ENCODE results near the gene C22orf23.

The C22orf23 gene

GRCh38 chr22:37970864-37971263 is 17.5 kb upstream of the C22orf23 start:
- no peak for DNase-seq (ENCODE audit: extremely low spot score)
- ChIA-PET POLR2A (interaction anchor here (1.0 to 3.5 kb wide), 3 partner anchors 17 to 166 kb away, joined by 3 to 15 read pairs (median 5); partner anchors contain the start of genes C22orf23, MICALL1 and POLR2F), CTCF (interaction anchor here (0.9 kb wide), 1 partner anchor 133 kb away, joined by 3 read pairs; no protein-coding TSS in a partner anchor)
- TF ChIP-seq BHLHE40 (IDR thresholded peaks at IDR 0.05; ENCODE audit: borderline replicate concordance) (no peak), ARNT (IDR thresholded peaks at IDR 0.05) (no peak), SUZ12 (IDR thresholded peaks at IDR 0.05) (no peak), SP1 (IDR thresholded peaks at IDR 0.05) (no peak), ZNF384 (IDR thresholded peaks at IDR 0.05) (no peak), TARDBP (IDR thresholded peaks at IDR 0.05) (no peak), NFRKB (IDR thresholded peaks at IDR 0.05) (no peak), HDGF (IDR thresholded peaks at IDR 0.05; ENCODE audit: borderline replicate concordance) (no peak), L3MBTL2 (conservative IDR thresholded peaks at IDR 0.05) (no peak), CTBP1 (IDR thresholded peaks at IDR 0.05; ENCODE audit: borderline replicate concordance) (no peak), FOXA1 (IDR thresholded peaks at IDR 0.05) (no peak), FOXK2 (IDR thresholded peaks at IDR 0.05) (no peak), LEF1 (IDR thresholded peaks at IDR 0.05; ENCODE audit: borderline replicate concordance) (no peak), FOXM1 (IDR thresholded peaks at IDR 0.05; ENCODE audit: borderline replicate concordance) (no peak), ELF4 (IDR thresholded peaks at IDR 0.05) (no peak)
- TF ChIP-seq, protein P1, sequence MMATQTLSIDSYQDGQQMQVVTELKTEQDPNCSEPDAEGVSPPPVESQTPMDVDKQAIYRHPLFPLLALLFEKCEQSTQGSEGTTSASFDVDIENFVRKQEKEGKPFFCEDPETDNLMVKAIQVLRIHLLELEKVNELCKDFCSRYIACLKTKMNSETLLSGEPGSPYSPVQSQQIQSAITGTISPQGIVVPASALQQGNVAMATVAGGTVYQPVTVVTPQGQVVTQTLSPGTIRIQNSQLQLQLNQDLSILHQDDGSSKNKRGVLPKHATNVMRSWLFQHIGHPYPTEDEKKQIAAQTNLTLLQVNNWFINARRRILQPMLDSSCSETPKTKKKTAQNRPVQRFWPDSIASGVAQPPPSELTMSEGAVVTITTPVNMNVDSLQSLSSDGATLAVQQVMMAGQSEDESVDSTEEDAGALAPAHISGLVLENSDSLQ (IDR thresholded peaks at IDR 0.05), result no peak

DNA sequence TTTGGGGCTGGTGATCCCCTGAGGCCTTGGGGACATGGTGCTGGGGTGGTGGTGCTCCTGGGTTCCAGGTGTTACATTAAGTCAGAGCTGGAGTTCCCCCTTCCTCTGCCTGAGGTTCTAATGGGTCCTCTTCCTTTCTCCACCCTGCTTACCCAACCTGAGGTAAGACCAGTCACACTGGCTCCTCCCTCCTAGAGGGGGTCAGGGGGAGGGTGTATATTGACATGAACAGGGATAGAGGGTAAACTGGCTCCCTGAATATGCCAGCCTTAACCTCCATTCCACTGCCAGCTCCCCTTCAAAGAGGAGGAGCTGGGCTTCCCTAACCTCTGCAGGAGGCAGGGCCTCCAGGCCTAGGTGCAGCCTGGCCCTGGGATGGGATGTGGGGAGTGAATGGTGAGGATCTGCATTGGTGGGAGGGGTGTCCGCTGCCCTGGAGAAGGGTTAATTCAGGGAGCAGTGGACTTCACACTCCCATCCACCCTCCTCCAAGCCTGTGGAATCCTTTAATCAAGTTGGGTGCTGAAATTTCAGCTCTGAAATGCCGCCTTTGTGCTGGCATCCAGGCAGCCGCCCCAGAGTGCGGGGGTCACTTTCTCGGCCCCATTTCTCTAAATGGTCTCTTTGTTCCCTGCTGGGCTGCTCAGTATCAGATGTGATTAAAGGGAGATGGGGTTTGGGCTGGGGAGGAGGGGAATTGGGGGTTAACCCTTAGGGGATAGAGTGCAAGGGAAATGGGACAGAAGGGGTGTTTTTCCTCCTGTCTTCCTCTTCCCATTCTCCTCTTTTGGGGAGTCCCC is 15.3 kb upstream of the C22orf23 start:
- TF ChIP-seq SP1 (IDR thresholded peaks at IDR 0.05) (no peak), FOXA1 (IDR thresholded peaks at IDR 0.05) (no peak), ARNT (IDR thresholded peaks at IDR 0.05) (no peak), BHLHE40 (IDR thresholded peaks at IDR 0.05; ENCODE audit: borderline replicate concordance) (no peak), ZNF384 (IDR thresholded peaks at IDR 0.05) (no peak), FOXM1 (IDR thresholded peaks at IDR 0.05; ENCODE audit: borderline replicate concordance) (no peak)
- TF ChIP-seq, protein P1 (IDR thresholded peaks at IDR 0.05), result no peak
- no peak for DNase-seq (ENCODE audit: extremely low spot score)
- POLR2A ChIA-PET, result no interaction called here
- CTCF ChIA-PET, result interaction anchor here (0.6 to 1.4 kb wide), 3 partner anchors 10 to 78 kb away, joined by 3 to 7 read pairs (median 5); no protein-coding TSS in a partner anchor

- TF ChIP-seq, protein P1 (IDR thresholded peaks at IDR 0.05), result no peak
- TF ChIP-seq HDGF (IDR thresholded peaks at IDR 0.05; ENCODE audit: borderline replicate concordance) (no peak), TARDBP (IDR thresholded peaks at IDR 0.05) (no peak)
- ChIA-PET CTCF (interaction anchor here (0.6 to 1.4 kb wide), 2 partner anchors 13 to 77 kb away, joined by 3 to 5 read pairs; no protein-coding TSS in a partner anchor), POLR2A (no interaction called here)
- no peak for DNase-seq (ENCODE audit: extremely low spot score)
Observed at GRCh38 chr22:37967637-37968451, 14.4 kb upstream of the C22orf23 start.

DNA sequence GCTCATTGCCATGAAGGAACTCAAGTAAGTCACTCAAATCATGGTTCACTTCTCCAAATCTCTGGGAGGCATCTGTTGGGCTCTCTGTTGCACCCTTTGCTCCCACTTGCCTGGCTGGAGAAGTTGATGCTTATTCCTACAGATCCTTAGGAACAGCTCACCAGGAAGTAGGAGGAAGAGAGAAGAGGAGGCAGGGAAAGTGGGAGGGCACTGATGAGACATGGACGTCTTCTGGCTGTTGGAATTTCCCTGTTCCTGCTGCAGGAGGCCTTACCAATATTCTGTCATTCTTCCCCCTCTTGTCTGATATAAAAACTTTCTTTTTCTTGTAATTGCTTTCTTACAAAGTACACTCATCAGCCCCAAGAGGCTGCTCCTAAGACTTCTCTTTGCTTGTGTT is 13.7 kb upstream of the C22orf23 start:
- CTCF ChIA-PET, result no interaction called here
- POLR2A ChIA-PET, result no interaction called here
- DNase-seq (ENCODE audit: extremely low spot score), result no peak
- TF ChIP-seq SUZ12 (IDR thresholded peaks at IDR 0.05), result no peak
- TF ChIP-seq ARNT (IDR thresholded peaks at IDR 0.05), result no peak
- TF ChIP-seq SP1 (IDR thresholded peaks at IDR 0.05), result no peak
- TF ChIP-seq, protein P1 (IDR thresholded peaks at IDR 0.05), result no peak
- TF ChIP-seq LEF1 (IDR thresholded peaks at IDR 0.05; ENCODE audit: borderline replicate concordance), result no peak
- no peak for TF ChIP-seq L3MBTL2 (conservative IDR thresholded peaks at IDR 0.05)
- TF ChIP-seq FOXM1 (IDR thresholded peaks at IDR 0.05; ENCODE audit: borderline replicate concordance), result no peak
- TF ChIP-seq FOXK2 (IDR thresholded peaks at IDR 0.05), result no peak
- no peak for TF ChIP-seq FOXA1 (IDR thresholded peaks at IDR 0.05)
- no peak for TF ChIP-seq ZNF384 (IDR thresholded peaks at IDR 0.05)

DNA sequence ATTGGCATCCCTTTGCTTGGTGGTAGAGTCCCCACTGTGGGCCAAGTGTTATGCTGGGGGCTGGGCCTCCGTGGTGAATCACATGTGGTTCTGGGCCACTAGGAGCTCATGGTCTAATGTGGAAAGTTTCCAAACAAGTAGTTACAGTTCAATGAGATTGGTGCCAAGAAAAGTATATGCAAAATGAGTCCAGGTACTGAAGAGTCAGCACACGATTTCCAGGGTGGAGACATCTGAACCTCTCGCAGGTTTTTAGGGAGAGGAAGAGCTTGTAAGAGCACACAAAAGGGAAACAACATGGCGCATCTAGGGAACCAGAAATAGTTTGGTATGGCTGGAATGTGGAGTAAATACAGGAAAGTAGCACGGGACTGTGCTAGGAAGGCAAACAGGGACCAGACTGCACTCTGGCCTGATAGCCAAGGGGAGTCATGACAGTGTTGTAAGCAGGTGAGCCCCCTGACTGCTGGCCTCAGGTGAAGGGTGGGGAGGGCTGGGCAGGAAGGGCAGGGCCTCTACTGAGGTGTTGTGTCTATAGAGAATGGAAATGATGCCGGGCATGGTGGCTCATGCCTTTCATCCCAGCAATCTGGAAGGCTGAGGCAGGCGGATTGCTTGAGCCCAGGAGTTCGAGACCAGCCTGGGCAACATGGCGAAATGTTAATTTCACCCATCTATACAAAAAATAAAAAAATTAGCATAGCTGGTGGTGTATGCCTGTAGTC is 12.7 kb upstream of the C22orf23 start:
- ChIA-PET POLR2A (interaction anchor here (0.6 to 2.2 kb wide), 2 partner anchors 13 to 60 kb away, joined by 3 to 6 read pairs; partner anchors contain the start of genes C22orf23, MICALL1 and POLR2F), CTCF (interaction anchor here (0.7 to 2.3 kb wide), 4 partner anchors 8 to 148 kb away, joined by 3 to 21 read pairs (median 4); partner anchors contain the start of genes C22orf23 and POLR2F)
- DNase-seq (ENCODE audit: extremely low spot score), result no peak
- TF ChIP-seq, protein P1 (IDR thresholded peaks at IDR 0.05), result no peak

Data from HEK293T (cell line).